ENCODE data around the gene VIL1. TPM values are rescaled to one million over a fixed set of nuclear protein-coding genes. Genes with fewer than 3 reads are reported as not detected.

The VIL1 gene
- total RNA-seq, 1 donor from 2014 or later = 305 TPM

DNA sequence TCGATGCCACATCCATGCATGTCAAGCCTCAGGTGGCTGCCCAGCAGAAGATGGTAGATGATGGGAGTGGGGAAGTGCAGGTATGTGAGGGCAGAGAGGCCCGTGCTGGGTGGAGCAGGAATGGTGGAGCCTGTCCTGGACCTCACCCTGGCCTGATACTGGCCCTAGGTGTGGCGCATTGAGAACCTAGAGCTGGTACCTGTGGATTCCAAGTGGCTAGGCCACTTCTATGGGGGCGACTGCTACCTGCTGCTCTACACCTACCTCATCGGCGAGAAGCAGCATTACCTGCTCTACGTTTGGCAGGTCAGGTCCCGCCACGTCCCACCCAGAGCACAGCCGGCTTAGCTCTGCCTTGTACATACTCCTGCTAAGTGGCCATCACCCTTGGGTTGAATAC lies 13.0 kb downstream of the VIL1 start:
- peaks cover 29% of the 10 kb centered on the region for H3K36me3 Mint-ChIP-seq (ENCODE audit: insufficient read depth)
- TF ChIP-seq, protein P1, sequence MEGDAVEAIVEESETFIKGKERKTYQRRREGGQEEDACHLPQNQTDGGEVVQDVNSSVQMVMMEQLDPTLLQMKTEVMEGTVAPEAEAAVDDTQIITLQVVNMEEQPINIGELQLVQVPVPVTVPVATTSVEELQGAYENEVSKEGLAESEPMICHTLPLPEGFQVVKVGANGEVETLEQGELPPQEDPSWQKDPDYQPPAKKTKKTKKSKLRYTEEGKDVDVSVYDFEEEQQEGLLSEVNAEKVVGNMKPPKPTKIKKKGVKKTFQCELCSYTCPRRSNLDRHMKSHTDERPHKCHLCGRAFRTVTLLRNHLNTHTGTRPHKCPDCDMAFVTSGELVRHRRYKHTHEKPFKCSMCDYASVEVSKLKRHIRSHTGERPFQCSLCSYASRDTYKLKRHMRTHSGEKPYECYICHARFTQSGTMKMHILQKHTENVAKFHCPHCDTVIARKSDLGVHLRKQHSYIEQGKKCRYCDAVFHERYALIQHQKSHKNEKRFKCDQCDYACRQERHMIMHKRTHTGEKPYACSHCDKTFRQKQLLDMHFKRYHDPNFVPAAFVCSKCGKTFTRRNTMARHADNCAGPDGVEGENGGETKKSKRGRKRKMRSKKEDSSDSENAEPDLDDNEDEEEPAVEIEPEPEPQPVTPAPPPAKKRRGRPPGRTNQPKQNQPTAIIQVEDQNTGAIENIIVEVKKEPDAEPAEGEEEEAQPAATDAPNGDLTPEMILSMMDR (IDR thresholded peaks at IDR 0.05; ENCODE audit: unreplicated experiment) = no peak
- no peaks in the 10 kb centered on the region for H3K9me3 Mint-ChIP-seq (ENCODE audit: low read depth)
- no peak overlapping the region for H3K4me3 Mint-ChIP-seq (ENCODE audit: low read depth)
- DNase-seq (ENCODE audit: low spot score, unreplicated experiment) = no peak
- H3K4me1 Mint-ChIP-seq (ENCODE audit: low read depth) = no peaks in the 10 kb centered on the region
- no peaks in the 10 kb centered on the region for H3K27me3 Mint-ChIP-seq
- H3K27ac Mint-ChIP-seq = no peak overlapping the region

DNA sequence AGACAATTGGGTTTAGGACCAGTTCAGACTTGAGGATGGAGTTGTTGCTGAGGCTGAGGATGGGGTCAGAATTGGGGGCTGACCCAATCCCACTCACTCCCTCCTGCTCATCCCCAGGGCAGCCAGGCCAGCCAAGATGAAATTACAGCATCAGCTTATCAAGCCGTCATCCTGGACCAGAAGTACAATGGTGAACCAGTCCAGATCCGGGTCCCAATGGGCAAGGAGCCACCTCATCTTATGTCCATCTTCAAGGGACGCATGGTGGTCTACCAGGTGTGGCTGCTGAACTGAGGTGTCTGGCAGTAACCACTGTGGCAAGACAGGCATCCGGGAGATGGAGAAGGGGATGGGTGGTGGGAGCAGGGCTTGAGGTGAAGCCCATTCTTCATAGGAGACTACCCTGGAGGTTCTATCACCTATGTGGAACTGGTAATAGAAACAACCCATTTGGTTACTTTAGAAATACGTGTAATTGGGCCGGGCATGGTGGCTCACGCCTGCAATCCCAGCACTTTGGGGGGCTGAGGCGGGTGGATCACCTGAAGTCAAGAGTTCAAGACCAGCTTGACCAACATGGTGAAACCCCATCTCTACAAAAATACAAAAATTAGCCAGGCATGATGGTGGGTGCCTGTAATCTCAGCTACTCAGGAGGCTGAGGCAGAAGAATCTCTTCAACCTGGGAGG lies 13.9 kb downstream of the VIL1 start:
- Mint-ChIP-seq H3K9me3 (ENCODE audit: low read depth) (no peaks in the 10 kb centered on the region), H3K4me1 (ENCODE audit: low read depth) (no peaks in the 10 kb centered on the region), H3K4me3 (ENCODE audit: low read depth) (no peak overlapping the region), H3K36me3 (ENCODE audit: insufficient read depth) (peaks cover 29% of the 10 kb centered on the region), H3K27ac (no peak overlapping the region), H3K27me3 (no peaks in the 10 kb centered on the region)
- no peak for DNase-seq (ENCODE audit: low spot score, unreplicated experiment)
- TF ChIP-seq, protein P1 (IDR thresholded peaks at IDR 0.05; ENCODE audit: unreplicated experiment) = no peak

DNA sequence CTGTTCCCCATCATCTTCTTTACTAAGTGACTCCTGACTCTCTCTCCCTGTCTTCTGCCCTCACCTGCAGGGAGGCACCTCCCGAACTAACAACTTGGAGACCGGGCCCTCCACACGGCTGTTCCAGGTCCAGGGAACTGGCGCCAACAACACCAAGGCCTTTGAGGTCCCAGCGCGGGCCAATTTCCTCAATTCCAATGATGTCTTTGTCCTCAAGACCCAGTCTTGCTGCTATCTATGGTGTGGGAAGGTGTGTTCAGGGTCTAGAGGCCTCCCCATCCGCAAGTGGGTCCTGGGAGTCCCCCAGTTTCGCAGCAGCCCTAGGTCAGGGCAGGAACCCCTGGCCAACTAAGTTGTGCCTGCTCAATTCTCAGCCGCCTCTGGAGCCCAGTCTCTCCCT lies 15.5 kb downstream of the VIL1 start:
- DNase-seq (ENCODE audit: low spot score, unreplicated experiment) = no peak
- TF ChIP-seq, protein P1 (IDR thresholded peaks at IDR 0.05; ENCODE audit: unreplicated experiment) = no peak
- no peaks in the 10 kb centered on the region for H3K4me1 Mint-ChIP-seq (ENCODE audit: low read depth)
- peak overlapping the region; percentile 15 for H3K27ac Mint-ChIP-seq
- H3K27me3 Mint-ChIP-seq = no peaks in the 10 kb centered on the region
- H3K9me3 Mint-ChIP-seq (ENCODE audit: low read depth) = no peaks in the 10 kb centered on the region
- no peak overlapping the region for H3K4me3 Mint-ChIP-seq (ENCODE audit: low read depth)
- peaks cover 28% of the 10 kb centered on the region for H3K36me3 Mint-ChIP-seq (ENCODE audit: insufficient read depth)

GRCh38 chr2:218435003-218435982 lies 16.4 kb downstream of the VIL1 start:
- Mint-ChIP-seq H3K36me3 (ENCODE audit: insufficient read depth) (peaks cover 30% of the 10 kb centered on the region), H3K9me3 (ENCODE audit: low read depth) (no peaks in the 10 kb centered on the region), H3K27ac (peak overlapping the region; percentile 15), H3K27me3 (no peaks in the 10 kb centered on the region), H3K4me1 (ENCODE audit: low read depth) (no peaks in the 10 kb centered on the region), H3K4me3 (ENCODE audit: low read depth) (no peak overlapping the region)
- no peak for DNase-seq (ENCODE audit: low spot score, unreplicated experiment)
- TF ChIP-seq, protein P1 (IDR thresholded peaks at IDR 0.05; ENCODE audit: unreplicated experiment) = no peak

DNA sequence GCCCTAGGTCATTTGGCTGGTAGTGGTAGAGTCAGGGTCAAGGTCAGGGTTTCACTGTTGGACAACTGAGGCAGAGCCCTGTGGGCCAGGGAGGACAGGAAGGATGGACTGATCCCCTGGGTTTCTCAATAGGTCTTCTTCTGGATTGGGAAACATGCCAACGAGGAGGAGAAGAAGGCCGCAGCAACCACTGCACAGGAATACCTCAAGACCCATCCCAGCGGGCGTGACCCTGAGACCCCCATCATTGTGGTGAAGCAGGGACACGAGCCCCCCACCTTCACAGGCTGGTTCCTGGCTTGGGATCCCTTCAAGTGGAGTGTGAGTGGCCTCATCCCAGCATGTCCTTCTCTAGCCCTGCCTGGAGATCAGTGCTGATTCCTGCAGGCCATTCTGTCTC lies 18.1 kb downstream of the VIL1 start:
- Mint-ChIP-seq H3K4me3 (ENCODE audit: low read depth) (no peak overlapping the region), H3K9me3 (ENCODE audit: low read depth) (no peaks in the 10 kb centered on the region), H3K4me1 (ENCODE audit: low read depth) (no peaks in the 10 kb centered on the region), H3K36me3 (ENCODE audit: insufficient read depth) (peaks cover 33% of the 10 kb centered on the region), H3K27ac (no peak overlapping the region), H3K27me3 (no peaks in the 10 kb centered on the region)
- DNase-seq (ENCODE audit: low spot score, unreplicated experiment) = no peak
- TF ChIP-seq, protein P1 (IDR thresholded peaks at IDR 0.05; ENCODE audit: unreplicated experiment) = no peak

Measured in progenitor cell of endocrine pancreas (in vitro differentiated cells).